HCT116 (cell line): Measurements from ENCODE around the gene CYP46A1. TPM values are rescaled to one million over a fixed set of nuclear protein-coding genes. Genes with fewer than 3 reads are reported as not detected.

ENCODE experiments used
- ATAC-seq: fragments of 200-7000 bp; cut with Tn5 transposase; 2 replicates; pipeline ENCODE4 v1.9.1; 2020; ENCODE audit warnings: mild to moderate bottlenecking, moderate library complexity
- BruUV-seq: library from RNA; stranded (reverse); fragments of 400-500 nt; replicated peaks from 2 replicates; lab custom pipeline; 2021; lab: Mats Ljungman, UMichigan
- CTCF ChIA-PET: fragments of 300-600 bp; sonication (Branson Sonifier 250); formaldehyde crosslinking; loops from one replicate; lab custom pipeline; 2021; ENCODE audit warnings: antibody characterized with exemption; lab: Charles Lee
- POLR2A ChIA-PET: fragments of 300-600, 350-600 bp; sonication (Branson Sonifier 250); formaldehyde crosslinking; loops from one replicate; lab custom pipeline; 2021; ENCODE audit warnings: antibody characterized with exemption; lab: Charles Lee
- RAD21 ChIA-PET, 2 experiments: fragments of 300-600 bp; sonication (Branson Sonifier 250); formaldehyde crosslinking; loops; one replicate each; lab custom pipeline; 2023; ENCODE audit warnings: low total read pairs in 2 of 2; ENCODE audit not compliant: uncharacterized antibody in 2 of 2, unreplicated experiment in 2 of 2, low non-redundant PET in 1 of 2; lab: Charles Lee
- DNase-seq: peaks from one replicate; pipeline ENCODE4 v3.0.0-alpha.2; 2010; ENCODE audit warnings: low read depth, low spot score
- H2AFZ ChIP-seq: fragments of 200-600 bp; shearing (Covaris generic), sonication (generic); 2 replicates; pipeline ENCODE4 v1.6.1; 2017; ENCODE audit warnings: low read depth, mixed run types, mixed read lengths, antibody characterized with exemption, low read length; ENCODE audit not compliant: poor library complexity, severe bottlenecking
- H3K27ac ChIP-seq: 2 replicates; pipeline ENCODE4 v1.5.1; 2012; ENCODE audit warnings: low read depth, low read length
- H3K27me3 ChIP-seq: fragments of 200-600 bp; sonication (generic); 2 replicates; pipeline ENCODE4 v1.6.1; 2016; ENCODE audit warnings: mixed run types, low read length, mixed read lengths; ENCODE audit not compliant: insufficient read depth
- H3K36me3 ChIP-seq, 2 experiments: fragments of 200-500 bp in 1 of 2; fragments of 200-600 bp in 1 of 2; sonication (Bioruptor generic) in 1 of 2; sonication (generic) in 1 of 2; 2 replicates each; pipeline versions ENCODE4 v1.5.1 to v1.6.1; 2014 to 2016; ENCODE audit warnings: low read length in 2 of 2, inconsistent platforms in 1 of 2, mixed read lengths in 1 of 2, mixed run types in 1 of 2; ENCODE audit not compliant: insufficient read depth in 2 of 2, control insufficient read depth in 1 of 2
- H3K4me1 ChIP-seq, 2 experiments: fragments of 200-600 bp in 1 of 2; sonication (generic) in 1 of 2; 2 replicates each; pipeline versions ENCODE4 v1.5.1 to v1.6.1; 2012 to 2017; ENCODE audit warnings: low read length in 2 of 2, inconsistent platforms in 1 of 2, mild to moderate bottlenecking in 1 of 2, mixed read lengths in 1 of 2, mixed run types in 1 of 2, moderate library complexity in 1 of 2; ENCODE audit not compliant: insufficient read depth in 2 of 2, control insufficient read depth in 1 of 2
- H3K4me2 ChIP-seq: fragments of 200-600 bp; sonication (generic); 2 replicates; pipeline ENCODE4 v1.6.1; 2017; ENCODE audit warnings: mixed run types, low read length, mixed read lengths
- H3K4me3 ChIP-seq, 2 experiments: fragments of 200-600 bp in 1 of 2; sonication (generic) in 1 of 2; replicated peaks in 1 of 2; 2 replicates each; pipeline ENCODE4 v1.5.1; 2011 to 2016; ENCODE audit warnings: low read length in 2 of 2, control low read depth in 1 of 2, low read depth in 1 of 2, mild to moderate bottlenecking in 1 of 2, mixed read lengths in 1 of 2, mixed run types in 1 of 2
- H3K79me2 ChIP-seq: fragments of 200-600 bp; sonication (generic); 2 replicates; pipeline ENCODE4 v1.6.1; 2017; ENCODE audit warnings: mild to moderate bottlenecking, mixed run types, low read length, moderate library complexity, mixed read lengths; ENCODE audit not compliant: insufficient read depth
- H3K9ac ChIP-seq: fragments of 200-600 bp; sonication (generic); 2 replicates; pipeline ENCODE4 v1.6.1; 2016; ENCODE audit warnings: low read length, mixed read lengths
- H3K9me2 ChIP-seq: fragments of 200-600 bp; sonication (generic), shearing (Covaris generic); 2 replicates; pipeline ENCODE4 v1.6.1; 2017; ENCODE audit warnings: mixed run types, mild to moderate bottlenecking, moderate library complexity; ENCODE audit not compliant: insufficient read depth
- H3K9me3 ChIP-seq, 2 experiments: fragments of 200-500 bp in 1 of 2; fragments of 200-600 bp in 1 of 2; sonication (Bioruptor generic) in 1 of 2; sonication (generic) in 1 of 2; 2 replicates each; pipeline ENCODE4 v1.6.1; 2014 to 2017; ENCODE audit warnings: low read length in 2 of 2, mixed read lengths in 2 of 2, inconsistent platforms in 1 of 2, low read depth in 1 of 2, mild to moderate bottlenecking in 1 of 2, mixed run types in 1 of 2, moderate library complexity in 1 of 2; ENCODE audit not compliant: control insufficient read depth in 1 of 2, insufficient read depth in 1 of 2
- H4K20me1 ChIP-seq: fragments of 200-600 bp; sonication (generic), shearing (Covaris generic); 2 replicates; pipeline ENCODE4 v1.6.1; 2017; ENCODE audit warnings: mixed run types, mild to moderate bottlenecking, moderate library complexity; ENCODE audit not compliant: insufficient read depth
- CBX3 ChIP-seq: IDR thresholded peaks from 2 replicates; pipeline ENCODE4 v1.6.1; 2012; ENCODE audit warnings: low read depth
- CEBPB ChIP-seq: IDR thresholded peaks from 2 replicates; pipeline ENCODE4 v1.6.1; 2012; ENCODE audit warnings: low read depth
- CTCF ChIP-seq, 3 experiments: fragments of 200-600 bp in 1 of 3; sonication (generic) in 1 of 3; IDR thresholded peaks in 2 of 3; conservative IDR thresholded peaks in 1 of 3; 2 replicates each; pipeline ENCODE4 v1.5.1; 2012 to 2017; ENCODE audit warnings: low read depth in 2 of 3, low read length in 2 of 3, antibody characterized with exemption in 1 of 3, borderline replicate concordance in 1 of 3, control low read depth in 1 of 3, mild to moderate bottlenecking in 1 of 3, mixed read lengths in 1 of 3, mixed run types in 1 of 3, moderate library complexity in 1 of 3; ENCODE audit not compliant: insufficient read depth in 1 of 3
- JUND ChIP-seq: IDR thresholded peaks from 2 replicates; pipeline ENCODE4 v1.6.1; 2012
- RAD21 ChIP-seq: IDR thresholded peaks from 2 replicates; pipeline ENCODE4 v1.6.1; 2012; ENCODE audit warnings: low read depth, mild to moderate bottlenecking
- SIN3A ChIP-seq: IDR thresholded peaks from 2 replicates; pipeline ENCODE4 v1.6.1; 2012; ENCODE audit warnings: low read depth
- SP1 ChIP-seq: IDR thresholded peaks from 2 replicates; pipeline ENCODE4 v1.6.1; 2012; ENCODE audit warnings: low read depth
- ZFX ChIP-seq: fragments of 450-650 bp; IDR thresholded peaks from 2 replicates; pipeline ENCODE4 v1.6.1; 2017
- ZNF274 ChIP-seq: fragments of 200-500 bp; sonication (Bioruptor generic); IDR thresholded peaks from 2 replicates; pipeline ENCODE4 v1.6.1; 2014; ENCODE audit warnings: mild to moderate bottlenecking, low read depth, low read length, inconsistent platforms
- intact Hi-C: fragments of 100-400 bp; cut with micrococcal nuclease; formaldehyde crosslinking; loops from 2 replicates; pipeline ENCODE4 v1.10.0; 2022
- total RNA-seq: library from RNA; stranded (reverse); gene quantifications from one replicate; pipeline ENCODE4 v1.2.1, GENCODE V29; 2021; ENCODE audit not compliant: unreplicated experiment
- TF ChIP-seq, protein P1 (sequence below): IDR thresholded peaks from 2 replicates; pipeline ENCODE4 v1.6.1; 2012
- TF ChIP-seq, protein P2 (sequence below): IDR thresholded peaks from 2 replicates; pipeline ENCODE4 v1.6.1; 2011; ENCODE audit warnings: mild to moderate bottlenecking, low read length, moderate library complexity; ENCODE audit not compliant: insufficient replicate concordance; ENCODE audit errors: extremely low read depth

Gene CYP46A1
- total RNA-seq, 1 experiment from 2014 or later = 0.76 TPM

- DNase-seq (no peak), ATAC-seq (no peak)
- Histone ChIP-seq H3K79me2 (no peaks in the 10 kb centered on the region), H3K4me2 (no peak overlapping the region), H3K9ac (no peak overlapping the region), H3K27ac (no peak overlapping the region), H3K9me3 (no peaks in the 10 kb centered on the region), H2AFZ (no peak overlapping the region), H3K4me1 (peaks cover 6 to 11% of the 10 kb centered on the region in 2 experiments; a peak in 2 of 4 replicates), H3K36me3 (no peaks in the 10 kb centered on the region), H3K27me3 (no peaks in the 10 kb centered on the region), H3K9me2 (no peaks in the 10 kb centered on the region), H3K4me3 (no peak overlapping the region), H4K20me1 (no peaks in the 10 kb centered on the region)
- ChIA-PET POLR2A (no interaction called here), RAD21 (no interaction called here), CTCF (interaction anchor here (1.5 kb wide), 1 partner anchor 156 kb away, joined by 4 read pairs; no protein-coding TSS in a partner anchor)
- no peak for TF ChIP-seq JUND
- no peak for TF ChIP-seq CBX3
- no peak for TF ChIP-seq ZFX
- no peak for TF ChIP-seq SP1
- TF ChIP-seq ZNF274 = no peak
- no peak for TF ChIP-seq SIN3A
- intact Hi-C loops = no loop called here
- BruUV-seq = no TSS peak
Observed at GRCh38 chr14:99728981-99729451, 44.9 kb downstream of the CYP46A1 start.

- H3K27ac ChIP-seq = peak overlapping the region; percentile 8; the same call in 1 of the 2 replicates
- DNase-seq = no peak
- peak overlapping the region; percentile 77 for H3K4me2 ChIP-seq
- ChIA-PET RAD21 (interaction anchor here in 1 of 2 experiments (1.1 kb wide), 1 partner anchor 157 kb away, joined by 3 read pairs; no protein-coding TSS in a partner anchor), POLR2A (interaction anchor here (0.7 kb wide), 1 partner anchor 458 kb away, joined by 3 read pairs; the partner anchor contains the start of gene BCL11B), CTCF (interaction anchor here (0.6 to 2.0 kb wide), 11 partner anchors 8 to 169 kb away, joined by 3 to 7 read pairs (median 3); partner anchors contain the start of gene CYP46A1)
- no peaks in the 10 kb centered on the region for H4K20me1 ChIP-seq
- no TSS peak for BruUV-seq
- peak overlapping the region; percentile 26 to 49 for H3K4me3 ChIP-seq
- no peak overlapping the region for H2AFZ ChIP-seq
- no peaks in the 10 kb centered on the region for H3K9me3 ChIP-seq
- intact Hi-C loops = loop anchor here (1.0 kb wide), 1 partner anchor 155 kb away; no protein-coding TSS in a partner anchor
- H3K27me3 ChIP-seq = no peaks in the 10 kb centered on the region
- peak overlapping the region; percentile 34; the same call in 1 of the 2 replicates for H3K9ac ChIP-seq
- no peaks in the 10 kb centered on the region for H3K36me3 ChIP-seq
- no peaks in the 10 kb centered on the region for H3K9me2 ChIP-seq
- no peaks in the 10 kb centered on the region for H3K79me2 ChIP-seq
- peaks cover 6 to 11% of the 10 kb centered on the region in 2 experiments; a peak in 2 of 4 replicates for H3K4me1 ChIP-seq
- peak; percentile 91 for ATAC-seq
- TF ChIP-seq CTCF (IDR thresholded peaks at IDR 0.05 in 2 of 3, conservative IDR thresholded peaks at IDR 0.05 in 1 of 3; ENCODE audit: borderline replicate concordance in 1 of 3, insufficient read depth in 1 of 3, low read depth in 2 of 3, low read length in 2 of 3) = peak; percentile 44 to 82 (median 79); a peak in 5 of 6 replicates
- no peak for TF ChIP-seq CEBPB
- TF ChIP-seq RAD21 = peak; percentile 76
- TF ChIP-seq, protein P1, sequence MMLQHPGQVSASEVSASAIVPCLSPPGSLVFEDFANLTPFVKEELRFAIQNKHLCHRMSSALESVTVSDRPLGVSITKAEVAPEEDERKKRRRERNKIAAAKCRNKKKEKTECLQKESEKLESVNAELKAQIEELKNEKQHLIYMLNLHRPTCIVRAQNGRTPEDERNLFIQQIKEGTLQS = no peak
- TF ChIP-seq, protein P2, sequence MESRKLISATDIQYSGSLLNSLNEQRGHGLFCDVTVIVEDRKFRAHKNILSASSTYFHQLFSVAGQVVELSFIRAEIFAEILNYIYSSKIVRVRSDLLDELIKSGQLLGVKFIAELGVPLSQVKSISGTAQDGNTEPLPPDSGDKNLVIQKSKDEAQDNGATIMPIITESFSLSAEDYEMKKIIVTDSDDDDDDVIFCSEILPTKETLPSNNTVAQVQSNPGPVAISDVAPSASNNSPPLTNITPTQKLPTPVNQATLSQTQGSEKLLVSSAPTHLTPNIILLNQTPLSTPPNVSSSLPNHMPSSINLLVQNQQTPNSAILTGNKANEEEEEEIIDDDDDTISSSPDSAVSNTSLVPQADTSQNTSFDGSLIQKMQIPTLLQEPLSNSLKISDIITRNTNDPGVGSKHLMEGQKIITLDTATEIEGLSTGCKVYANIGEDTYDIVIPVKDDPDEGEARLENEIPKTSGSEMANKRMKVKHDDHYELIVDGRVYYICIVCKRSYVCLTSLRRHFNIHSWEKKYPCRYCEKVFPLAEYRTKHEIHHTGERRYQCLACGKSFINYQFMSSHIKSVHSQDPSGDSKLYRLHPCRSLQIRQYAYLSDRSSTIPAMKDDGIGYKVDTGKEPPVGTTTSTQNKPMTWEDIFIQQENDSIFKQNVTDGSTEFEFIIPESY = no peak
- TF ChIP-seq SP1 = no peak
Observed at GRCh38 chr14:99729991-99730875, 46.1 kb downstream of the CYP46A1 start.
